GM19452 (cell line): ENCODE measurements around the gene CEP170.

Experiments
- ATAC-seq: cut with Tn5 transposase; IDR thresholded peaks from one replicate; pipeline ENCODE4 v1.9.1; 2021; ENCODE audit not compliant: unreplicated experiment

The CEP170 gene

DNA sequence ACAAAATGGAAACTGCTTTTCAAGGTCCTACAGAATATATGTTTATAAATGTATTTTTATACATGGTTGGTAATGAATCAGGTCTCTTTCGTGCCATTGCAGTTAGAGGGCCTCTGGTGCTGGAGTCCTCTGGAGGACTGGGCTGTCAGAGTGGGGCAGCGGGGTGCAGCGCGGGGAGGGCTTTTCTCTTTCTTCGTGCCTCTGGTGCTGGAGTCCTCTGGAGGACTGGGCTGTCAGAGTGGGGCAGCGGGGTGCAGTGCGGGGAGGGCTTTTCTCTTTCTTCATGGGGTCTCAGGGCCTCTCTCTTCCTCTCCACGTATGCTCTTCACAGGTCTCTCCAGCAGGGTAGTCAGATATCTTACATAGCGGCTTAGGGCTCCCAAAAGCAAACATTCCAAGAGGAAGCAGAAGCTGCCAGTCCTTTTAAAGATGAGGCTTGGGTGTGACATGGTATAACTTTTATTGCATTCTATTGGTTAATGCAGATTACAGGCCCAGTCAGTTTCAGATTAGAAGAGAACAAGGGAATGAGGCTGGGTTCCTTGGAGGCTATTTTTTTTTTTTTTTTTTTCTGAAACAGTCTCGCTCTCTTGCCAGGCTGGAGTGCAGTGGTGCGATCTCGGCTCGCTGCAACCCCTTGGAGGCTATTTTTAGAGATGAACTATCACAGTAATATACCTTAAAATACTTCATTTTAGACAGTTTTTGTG lies 13.8 kb upstream of the CEP170 start:
- ATAC-seq = no peak

DNA sequence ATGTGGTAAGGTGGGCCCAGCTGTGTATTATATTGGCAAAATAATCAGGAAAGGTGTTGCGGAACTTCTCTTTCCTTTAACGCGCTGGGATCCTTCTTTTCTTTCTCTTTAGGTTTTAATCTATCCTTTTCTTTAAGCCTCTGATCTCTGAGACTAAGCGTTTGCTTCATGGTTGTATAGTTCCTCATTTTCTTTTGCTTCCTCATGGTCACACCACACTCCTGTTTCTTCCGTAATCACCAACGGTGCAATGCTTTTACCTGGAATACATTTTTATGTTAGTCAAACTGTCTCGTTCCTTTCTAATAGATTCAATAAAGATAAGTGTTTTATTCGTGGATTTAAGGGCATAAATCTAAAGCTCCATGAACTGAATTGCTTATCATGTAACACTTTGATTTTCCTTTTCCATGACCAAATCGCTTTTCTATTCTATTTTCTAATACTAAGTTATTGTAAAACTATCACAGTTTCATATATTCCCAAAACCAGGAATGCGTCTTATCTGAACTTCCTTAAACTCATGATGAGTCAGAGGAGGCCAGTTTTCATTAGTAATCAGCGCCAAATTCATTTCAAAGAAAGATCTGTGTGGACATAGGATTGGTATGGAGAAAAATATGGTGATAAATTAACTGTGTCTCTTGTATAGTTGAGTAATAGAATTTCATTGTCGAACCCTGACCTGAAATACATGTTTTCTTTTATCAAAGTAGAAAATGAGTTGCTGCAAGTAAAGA lies 13.0 kb upstream of the CEP170 start:
- no peak for ATAC-seq

DNA sequence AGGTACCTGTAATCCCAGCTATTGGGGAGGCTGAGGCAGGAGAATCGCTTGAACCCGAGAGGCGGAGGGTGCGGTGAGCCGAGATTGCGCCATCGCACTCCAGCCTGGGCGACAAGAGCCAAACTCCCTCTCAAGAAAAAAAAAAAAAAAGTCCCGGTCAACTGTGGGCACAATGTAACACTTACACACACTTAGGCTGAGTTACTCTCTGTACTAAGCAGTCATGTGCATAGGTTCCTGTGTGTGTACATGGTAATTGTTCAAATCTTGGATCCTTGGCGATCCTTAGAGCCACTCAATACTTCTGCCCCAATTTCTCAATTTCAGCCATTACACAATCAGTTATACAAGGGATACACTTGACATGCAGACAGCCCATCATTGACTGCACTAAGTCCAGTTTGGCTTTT lies 12.4 kb upstream of the CEP170 start:
- no peak for ATAC-seq

DNA sequence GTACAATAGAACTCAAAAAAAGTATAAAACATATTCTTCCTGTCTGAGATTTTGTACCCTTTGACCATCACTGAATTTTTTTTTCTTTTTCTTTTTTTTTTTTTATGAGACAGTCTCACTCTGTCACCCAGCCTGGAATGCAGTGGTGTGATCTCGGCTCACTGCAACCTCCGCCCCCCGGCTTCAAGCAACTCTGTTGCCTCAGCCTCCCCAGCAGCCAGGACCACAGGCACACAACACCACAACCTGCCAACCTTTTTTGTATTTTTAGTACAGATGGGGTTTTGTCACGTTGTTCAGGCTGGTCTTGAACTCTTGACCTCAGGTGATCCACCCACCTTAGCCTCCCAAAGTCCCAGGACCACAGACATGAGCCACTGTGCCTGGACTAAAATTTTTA lies 11.2 kb upstream of the CEP170 start:
- ATAC-seq = no peak

DNA sequence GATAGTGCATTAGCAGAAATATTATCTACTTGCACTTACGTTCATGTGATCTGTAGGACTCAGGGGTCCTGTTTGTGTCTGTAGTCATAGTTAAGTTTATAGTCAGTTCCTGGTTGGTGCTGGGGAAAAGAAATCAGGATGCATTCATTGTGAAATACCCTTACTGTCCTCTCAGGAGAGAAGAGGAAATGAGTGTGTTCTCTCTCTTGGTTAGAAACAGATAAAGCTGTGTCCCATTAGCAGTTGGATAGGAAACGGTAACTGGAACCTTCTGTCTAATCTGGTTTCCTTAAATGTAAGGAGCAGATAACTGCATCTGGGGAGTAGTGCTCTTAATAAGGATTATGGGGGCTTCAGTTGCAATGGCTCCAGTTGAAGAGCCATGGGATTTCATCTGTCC lies 9.6 kb upstream of the CEP170 start:
- ATAC-seq = no peak

DNA sequence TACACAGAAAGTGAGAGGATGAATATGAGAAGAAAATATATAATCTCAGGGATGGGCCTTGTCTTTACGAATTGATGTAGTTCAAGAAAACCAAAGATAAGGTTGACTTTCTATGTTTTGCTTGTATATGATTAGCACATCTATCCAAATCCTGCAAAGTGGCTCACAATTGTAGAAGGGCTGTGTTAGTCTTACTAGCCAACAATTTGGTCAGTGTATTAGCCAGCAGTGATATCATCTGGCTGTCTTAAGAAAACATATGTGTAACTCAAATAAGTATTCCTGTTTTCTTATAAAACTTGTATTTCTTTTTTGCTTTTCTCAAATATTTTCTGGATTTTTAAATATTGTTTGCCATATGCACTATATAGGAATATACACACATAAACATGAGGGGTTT lies 6.3 kb upstream of the CEP170 start:
- ATAC-seq = no peak

DNA sequence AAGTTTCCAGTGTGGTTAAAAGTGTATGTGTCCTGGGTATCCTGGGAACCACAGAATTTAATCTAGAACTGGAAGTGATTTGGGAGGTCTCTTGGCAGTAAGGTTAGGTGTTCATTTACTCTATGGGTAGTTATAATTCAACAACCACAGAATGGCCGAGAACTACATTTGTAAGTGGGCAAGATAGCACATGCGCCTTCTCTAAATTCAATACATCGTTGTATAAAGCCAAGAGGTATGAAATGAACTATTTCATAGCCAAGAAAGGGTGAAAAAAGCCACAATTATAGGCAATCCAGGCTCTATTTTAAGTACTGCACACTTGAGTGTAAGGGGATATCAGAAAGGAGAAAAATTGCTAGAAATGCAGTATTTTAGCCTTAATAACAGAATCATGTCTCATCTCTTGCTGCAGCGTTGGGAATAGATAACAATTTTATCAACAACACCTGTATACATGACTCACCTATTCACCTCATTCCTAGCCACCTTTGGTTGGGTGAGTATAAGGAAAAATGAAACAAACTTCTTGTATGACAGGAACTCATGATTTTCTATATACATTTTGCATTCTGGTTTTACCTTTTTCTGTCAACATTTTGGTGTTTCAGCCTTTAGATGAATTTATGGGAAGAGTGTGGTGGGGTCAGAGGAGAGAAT lies 5.3 kb upstream of the CEP170 start:
- no peak for ATAC-seq

DNA sequence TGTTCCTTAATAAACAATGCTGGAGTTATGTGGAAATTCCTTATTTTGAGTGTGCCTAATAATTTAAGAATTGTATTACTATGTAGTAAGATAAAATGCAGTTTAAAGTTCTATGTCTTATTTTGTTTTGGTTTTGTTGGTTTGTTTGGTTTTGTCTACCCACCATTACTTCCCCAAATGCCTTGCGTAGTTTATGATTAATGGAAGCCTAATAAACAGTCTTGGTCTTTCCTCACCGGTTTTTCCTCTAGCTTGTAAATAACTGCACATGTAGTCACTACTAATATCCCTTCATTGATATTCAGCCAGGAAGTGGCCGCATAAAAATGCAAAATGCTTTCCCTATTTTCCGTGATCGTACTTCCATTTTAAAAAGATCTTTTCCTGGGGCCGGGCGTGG lies 3.6 kb upstream of the CEP170 start:
- ATAC-seq = no peak

DNA sequence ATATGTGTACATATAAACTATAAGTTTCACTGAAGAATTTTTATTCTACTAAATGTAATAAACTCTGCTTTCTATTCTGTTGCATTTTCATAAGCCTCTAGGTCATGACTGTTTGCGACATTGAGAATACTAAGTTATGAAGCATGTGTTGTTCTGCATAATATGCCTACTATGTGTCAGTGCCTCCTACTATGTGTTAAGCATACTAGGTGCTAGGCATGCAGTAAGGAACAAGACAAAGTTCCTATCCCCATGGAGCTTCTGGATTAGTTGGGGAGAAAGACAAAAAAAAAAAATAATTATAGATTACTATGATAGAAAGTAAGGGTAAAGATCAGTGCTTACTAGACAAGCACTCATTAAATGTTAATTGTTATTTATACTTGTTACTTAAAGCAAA lies 2.1 kb upstream of the CEP170 start:
- ATAC-seq = no peak

DNA sequence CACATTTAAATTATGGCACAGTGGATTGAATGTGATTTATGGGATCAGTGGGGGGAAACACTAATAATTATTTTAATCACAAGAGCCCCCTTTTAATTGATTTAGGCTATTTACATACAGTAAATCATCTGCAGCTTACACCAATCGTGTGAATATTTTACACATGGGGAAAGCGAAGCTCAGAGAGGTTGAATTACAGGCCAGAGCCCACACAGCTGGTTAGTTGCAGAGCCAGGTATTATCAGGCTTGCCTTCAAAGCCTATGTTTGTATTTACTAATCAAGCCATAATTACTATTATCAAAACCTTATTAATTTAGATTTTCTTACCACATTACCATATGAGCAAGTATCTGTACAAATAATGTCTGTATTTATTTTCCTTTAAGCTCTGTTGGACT lies 1.5 kb upstream of the CEP170 start:
- ATAC-seq = no peak

DNA sequence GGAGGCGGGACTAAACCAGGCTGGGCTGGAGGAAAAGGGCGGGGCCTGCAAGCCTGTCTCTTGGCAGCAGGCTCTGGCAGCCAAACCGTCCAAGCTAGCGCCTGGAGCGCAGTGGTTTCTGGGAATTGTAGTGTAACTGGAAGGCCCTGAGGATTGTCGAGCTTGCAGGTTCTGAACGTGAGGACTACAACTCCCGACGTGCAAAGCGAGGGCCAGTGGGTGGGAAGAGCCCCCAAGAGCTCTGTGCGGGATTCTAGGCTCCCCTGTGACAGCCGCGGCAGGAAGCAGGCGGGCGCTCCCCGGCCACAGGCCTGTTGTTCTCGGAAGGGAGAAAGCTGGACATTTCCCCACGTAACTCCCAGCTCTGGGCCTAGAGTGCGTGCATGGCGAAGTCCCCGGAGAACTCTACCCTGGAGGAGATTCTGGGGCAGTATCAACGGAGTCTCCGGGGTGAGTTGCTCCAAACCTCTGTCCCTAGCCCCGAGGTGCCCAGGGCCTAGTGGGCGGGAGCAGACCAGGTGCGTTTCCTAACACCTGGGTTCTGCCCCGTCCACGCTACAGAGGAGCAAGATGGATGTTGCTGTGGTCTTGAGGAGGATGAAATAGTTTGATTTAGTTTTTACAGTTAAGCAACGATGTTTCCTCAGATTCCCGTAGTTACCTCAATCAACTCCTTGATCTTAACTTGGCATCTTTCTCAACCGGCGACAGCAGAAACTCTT lies 871 bp upstream of the CEP170 start, which contains the start of gene SDCCAG8:
Gene SDCCAG8 (plus strand): TSS at position 251 of the 722 bp plus-strand sequence. CDS start 133 bp downstream, at position 384.
- ATAC-seq = peak; percentile 71

DNA sequence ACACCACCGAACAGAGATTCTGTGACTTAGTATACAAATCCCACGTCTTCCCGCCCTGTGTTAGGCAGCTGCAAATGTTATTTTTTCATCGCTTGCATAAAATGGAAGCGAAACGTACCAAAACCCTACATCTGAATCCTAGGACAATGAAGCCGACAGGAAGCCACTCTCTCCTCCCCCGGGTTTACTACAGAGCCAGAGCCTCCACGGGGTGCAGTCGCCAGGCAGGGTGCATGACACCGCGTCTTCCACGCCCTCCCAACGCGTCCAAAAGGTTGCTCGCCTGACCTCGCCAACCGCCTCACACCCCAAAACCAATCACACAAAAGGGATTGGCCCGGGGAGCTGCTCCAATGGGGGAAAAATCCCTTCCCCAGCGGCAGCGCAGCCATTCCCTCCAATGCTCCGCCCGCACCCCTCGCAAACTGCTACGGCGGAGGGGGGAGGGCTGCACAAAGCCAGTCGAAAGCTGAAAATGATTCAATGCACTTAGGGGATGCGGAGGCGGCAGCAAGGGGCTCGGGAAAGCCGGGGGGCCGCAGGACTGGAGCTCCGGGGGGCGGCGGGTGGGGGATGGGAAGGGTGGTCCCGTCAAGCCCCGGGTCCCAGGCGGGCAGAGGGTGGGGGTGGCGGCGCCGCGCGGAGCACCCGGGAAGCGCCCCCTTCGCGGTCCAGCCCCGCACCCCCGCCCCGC lies 701 bp downstream of the CEP170 start:
- peak; percentile 16 for ATAC-seq

DNA sequence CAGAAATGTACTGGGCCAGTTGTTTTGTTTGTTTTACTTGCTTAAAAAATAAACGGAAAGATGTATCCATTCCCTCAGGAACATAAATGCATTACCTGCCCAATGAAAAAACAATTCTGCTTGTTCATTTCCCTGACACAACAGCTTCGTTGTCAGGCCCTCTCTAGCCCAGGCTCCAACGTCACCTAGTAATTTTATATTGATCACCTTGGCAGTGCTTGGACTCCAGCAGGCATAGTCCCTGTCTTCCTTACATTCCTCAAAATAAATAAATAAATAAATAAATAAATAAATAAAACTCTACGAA lies 1.2 kb downstream of the CEP170 start:
- no peak for ATAC-seq

DNA sequence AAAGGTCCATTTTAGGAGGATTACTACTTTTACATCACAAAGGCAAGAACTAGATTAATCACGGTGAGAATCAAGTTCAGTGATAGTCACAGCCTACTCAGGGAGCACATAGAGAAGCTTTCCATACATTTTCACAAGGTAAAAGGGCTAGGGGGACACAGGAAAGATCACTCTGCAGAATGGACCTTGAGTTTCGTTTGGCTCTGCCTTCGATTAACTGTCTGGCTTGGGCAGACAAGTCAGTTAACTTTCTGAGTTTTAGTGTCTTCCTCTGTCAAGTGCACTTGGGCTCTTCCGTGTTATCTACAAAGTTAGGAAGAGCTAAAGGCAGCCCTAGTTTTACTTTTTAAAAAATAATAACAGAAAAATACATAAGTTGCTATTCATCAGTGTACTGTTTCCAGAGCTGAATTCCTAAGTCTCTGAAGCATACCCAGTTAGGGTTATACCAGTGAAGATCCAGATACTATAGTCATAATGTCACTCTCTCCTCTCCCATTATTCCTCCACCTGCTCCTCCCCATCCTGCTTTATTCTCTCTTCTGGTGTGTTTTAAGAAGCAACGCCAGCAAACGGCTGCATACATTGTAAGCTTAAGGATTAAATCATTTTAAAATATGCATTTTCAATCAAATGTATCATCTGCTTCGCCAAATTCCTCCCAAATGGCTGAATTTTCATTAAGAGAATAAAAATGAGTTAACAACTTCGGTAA lies 1.7 kb downstream of the CEP170 start:
- ATAC-seq = no peak

DNA sequence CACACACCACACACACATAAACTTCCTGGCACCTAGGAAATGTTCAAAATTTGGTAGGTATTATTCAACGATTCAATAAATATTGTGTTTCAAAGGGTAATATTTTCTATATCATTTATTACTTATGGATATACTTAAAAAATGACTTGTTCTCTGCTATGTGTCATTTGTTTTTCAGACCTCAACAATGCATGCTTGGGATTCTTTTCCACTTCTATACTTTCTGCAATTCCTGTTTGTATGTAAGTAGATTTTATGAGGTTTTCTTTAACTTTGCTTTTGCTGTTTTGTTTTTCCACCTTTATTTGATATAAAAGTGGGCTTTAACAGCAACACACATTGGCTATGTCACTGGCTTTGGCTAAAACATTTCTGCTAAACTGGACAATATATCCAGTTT lies 3.5 kb downstream of the CEP170 start:
- no peak for ATAC-seq

DNA sequence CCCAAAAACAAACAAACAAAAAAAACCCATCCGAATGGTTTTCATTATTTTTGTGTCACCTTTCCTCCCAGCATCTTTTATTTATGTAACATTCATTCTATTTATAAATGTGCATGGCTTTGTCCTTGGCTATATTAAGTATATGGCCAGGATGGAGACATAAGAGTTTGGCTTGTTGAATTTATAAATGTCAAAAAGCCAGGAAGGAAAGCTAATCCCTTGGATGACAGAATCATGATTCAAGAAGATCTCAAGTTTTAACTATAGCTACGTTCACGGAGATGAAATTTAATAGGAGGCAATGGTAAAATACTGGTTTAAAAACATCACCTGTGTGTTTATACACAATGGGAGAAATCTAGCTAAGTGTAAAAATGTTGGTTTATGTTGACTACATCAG lies 5.0 kb downstream of the CEP170 start:
- ATAC-seq = no peak

DNA sequence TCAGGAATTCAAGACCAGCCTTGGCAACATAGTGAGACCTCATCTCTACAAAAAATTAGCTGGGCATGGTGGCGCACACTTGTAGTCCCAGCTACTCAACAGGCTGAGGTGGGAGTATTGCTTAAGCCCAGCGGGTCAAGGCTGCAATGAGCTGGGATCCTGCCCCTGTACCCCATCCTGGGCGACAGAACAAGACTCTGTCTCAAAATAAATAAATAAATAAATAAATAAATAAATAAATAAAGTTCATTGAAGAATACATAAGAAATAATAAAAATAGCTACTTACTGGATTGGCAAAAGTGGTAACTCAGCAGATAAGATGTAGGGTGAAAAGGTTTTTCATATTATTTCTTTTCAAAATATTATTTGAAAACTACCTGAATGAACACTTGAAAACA lies 5.9 kb downstream of the CEP170 start:
- no peak for ATAC-seq

DNA sequence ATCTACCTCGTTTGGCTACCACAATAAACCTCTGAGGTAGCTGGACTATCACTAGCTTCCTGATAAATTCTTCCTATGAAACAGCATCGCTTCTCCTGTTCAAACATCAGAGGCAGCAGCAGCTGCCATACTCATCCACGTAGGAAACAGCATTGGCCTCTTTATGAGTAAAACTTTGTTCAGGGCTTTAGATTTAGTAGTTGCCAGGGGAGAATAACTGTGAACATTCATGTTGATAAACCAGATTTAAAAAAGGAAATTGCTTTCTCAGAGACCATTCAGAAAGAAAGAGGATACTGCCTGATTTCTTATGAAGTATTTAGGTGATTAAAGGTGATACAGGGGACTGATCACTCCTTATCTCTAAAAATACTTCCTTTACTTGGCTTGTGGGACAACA lies 7.2 kb downstream of the CEP170 start:
- ATAC-seq = no peak

DNA sequence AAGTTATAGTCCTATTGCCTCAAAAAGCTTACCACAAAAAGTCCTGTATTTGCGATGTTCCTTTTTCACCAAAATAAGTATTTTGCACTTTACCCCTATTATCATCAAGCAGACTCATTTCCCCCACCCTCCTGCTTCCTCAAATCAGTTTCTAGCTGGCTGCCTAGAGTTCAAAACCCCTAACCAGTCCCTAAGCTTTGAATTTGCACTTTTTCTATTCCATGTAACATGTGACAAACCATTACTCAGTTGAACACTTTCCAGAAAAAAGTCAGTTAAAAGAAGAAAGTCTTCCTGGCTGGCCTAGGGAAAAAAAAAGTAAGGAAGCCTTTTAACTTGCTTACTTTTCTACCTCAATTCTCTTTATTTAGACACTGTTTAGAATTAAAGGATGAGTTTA lies 8.2 kb downstream of the CEP170 start:
- ATAC-seq = no peak

DNA sequence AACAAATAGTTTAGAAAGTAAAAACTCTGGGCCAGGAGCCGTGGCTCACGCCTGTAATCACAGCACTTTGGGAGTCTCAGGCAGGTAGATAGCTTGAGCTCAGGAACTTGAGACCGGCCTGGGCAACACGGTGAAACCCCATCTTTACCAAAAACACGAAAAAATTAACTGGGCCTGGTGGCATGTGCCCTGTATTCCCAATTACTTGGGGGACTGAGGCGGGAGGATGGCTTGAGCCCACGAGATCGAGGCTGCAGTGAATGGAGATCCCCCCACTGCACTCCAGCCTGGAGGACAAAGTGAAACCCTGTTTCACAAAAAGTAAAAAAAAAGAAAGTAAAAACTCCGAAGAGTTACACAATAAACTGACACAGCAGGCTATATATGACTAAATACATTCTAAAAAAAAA lies 10.6 kb downstream of the CEP170 start:
- peak; percentile 54 for ATAC-seq
